Glomerular visceral epithelial cell (primary cell): ENCODE data around the gene PACSIN1.
A peak's percentile ranks its signal among the peaks of the same experiment; 100 is the strongest.
"Not testable (repeated sequence)": the region's sequence is repeated elsewhere in the genome, so short reads cannot be mapped to it uniquely, and the experiment has no call there.

Experiments
- DNase-seq: peaks from one replicate; pipeline ENCODE4 v3.0.0-alpha.2; 2016; ENCODE audit errors: extremely low spot score

PACSIN1 gene

GRCh38 chr6:34457742-34458735 lies 7.8 kb upstream of the PACSIN1 start:
- DNase-seq = no peak

GRCh38 chr6:34459899-34460593 lies 5.8 kb upstream of the PACSIN1 start:
- peak; percentile 28 for DNase-seq

- DNase-seq = no peak
Measured at GRCh38 chr6:34460796-34461507, 4.9 kb upstream of the PACSIN1 start.

- no peak for DNase-seq
Measured at GRCh38 chr6:34462010-34462409, 3.9 kb upstream of the PACSIN1 start.

GRCh38 chr6:34462551-34462971 lies 3.3 kb upstream of the PACSIN1 start:
- DNase-seq = no peak

GRCh38 chr6:34463299-34463698 lies 2.6 kb upstream of the PACSIN1 start:
- DNase-seq = no peak

- no peak for DNase-seq
Measured at GRCh38 chr6:34463849-34464248, 2.0 kb upstream of the PACSIN1 start.

- no peak for DNase-seq
Measured at GRCh38 chr6:34466242-34467185, 638 bp downstream of the PACSIN1 start.

- DNase-seq = no peak
Measured at GRCh38 chr6:34468378-34468892, 2.6 kb downstream of the PACSIN1 start.

- DNase-seq = no peak
Measured at GRCh38 chr6:34469499-34469898, 3.6 kb downstream of the PACSIN1 start.

- DNase-seq = no peak
Measured at GRCh38 chr6:34472425-34472824, 6.5 kb downstream of the PACSIN1 start.

GRCh38 chr6:34473967-34474366 lies 8.1 kb downstream of the PACSIN1 start:
- no peak for DNase-seq

- no peak for DNase-seq
Measured at GRCh38 chr6:34474754-34475153, 8.9 kb downstream of the PACSIN1 start.

GRCh38 chr6:34475238-34475682 lies 9.4 kb downstream of the PACSIN1 start:
- no peak for DNase-seq

- DNase-seq = no peak
Measured at GRCh38 chr6:34475767-34476328, 10.0 kb downstream of the PACSIN1 start.

- no peak for DNase-seq
Measured at GRCh38 chr6:34476447-34476846, 10.6 kb downstream of the PACSIN1 start.

- no peak for DNase-seq
Measured at GRCh38 chr6:34476921-34477320, 11.0 kb downstream of the PACSIN1 start.

GRCh38 chr6:34478796-34479195 lies 12.9 kb downstream of the PACSIN1 start:
- DNase-seq = no peak

- DNase-seq = not testable (repeated sequence)
Measured at GRCh38 chr6:34483781-34484180, 17.9 kb downstream of the PACSIN1 start.

GRCh38 chr6:34484391-34484790 lies 18.5 kb downstream of the PACSIN1 start:
- no peak for DNase-seq
